H1 (cell line): Measurements from ENCODE around the gene FAR1. TPM values are rescaled to one million over a fixed set of nuclear protein-coding genes. Genes with fewer than 3 reads are reported as not detected.

Experiments used
- polyA plus RNA-seq, 7 experiments: library from polyadenylated mRNA; depleted of rRNA in 3 of 7; stranded (reverse) in 5 of 7; unstranded in 2 of 7; fragments of >200 nt in 5 of 7; fragments of 200-250 nt in 2 of 7; gene quantifications; 1 replicate in 5 of 7; 2 replicates in 1 of 7; 4 replicates in 1 of 7; pipeline versions ENCODE4 v1.2.1 to v1.2.3, GENCODE V29; 2011 to 2013; ENCODE audit warnings: missing spikeins in 2 of 7, mixed read lengths in 2 of 7
- small RNA-seq: library from polyadenylated mRNA; stranded (forward); fragments of <200 nt; extraction: miRNeasy Mini kit (QIAGEN cat#:217004); gene quantifications from one replicate; pipeline ENCODE3, GENCODE V24; 2013; ENCODE audit not compliant: insufficient read depth
- total RNA-seq: library from RNA; stranded (reverse); fragmentation: NEBNext Ultra II Directional; extraction: Animal tissue kit (Norgen Biotek cat#: 25700); gene quantifications from 2 replicates; pipeline ENCODE4 v1.2.1, GENCODE V29; 2021

FAR1 gene
- total and polyA plus RNA-seq, 2 of the 8 experiments (the other 6 are each of a cell fraction or from before 2014, with no cell fraction given): 29.7 to 68.5 TPM

Small RNA genes within 50 kb of the gene (small RNA-seq; reads per million reads assigned to genes)
- not detected for gene AC013828.1
- not detected for gene RF00019
- gene RPL39P26: not detected

Other genes starting within 250 kb of the FAR1 start
- gene BTBD10, start 205.4 kb upstream of the FAR1 start, total RNA-seq: 22.2 TPM in 2 replicates
- gene BTBD10, start 205.4 kb upstream of the FAR1 start, polyA plus RNA-seq (2011; rRNA removed): 7.8 and 13.8 TPM in 2 replicates
- gene PTH, start 172.7 kb upstream of the FAR1 start, total RNA-seq: not detected in 2 replicates
- not detected in 2 replicates for gene PTH, start 172.7 kb upstream of the FAR1 start, polyA plus RNA-seq (2011; rRNA removed)